Fibroblast of mammary gland (primary cell): ENCODE data around the gene HIPK1.
A peak's percentile ranks its signal among the peaks of the same experiment; 100 is the strongest.
"Not testable (repeated sequence)": the region's sequence is repeated elsewhere in the genome, so short reads cannot be mapped to it uniquely, and the experiment has no call there.

Experiments used
- DNase-seq: peaks from one replicate; pipeline ENCODE4 v3.0.0-alpha.2; 2010; ENCODE audit warnings: low read depth
- H3K4me3 ChIP-seq: 2 replicates; pipeline ENCODE4 v1.5.1; 2011; ENCODE audit warnings: low read depth, mild to moderate bottlenecking, low read length, moderate library complexity; ENCODE audit not compliant: control insufficient read depth
- TF ChIP-seq, protein P1 (sequence below): conservative IDR thresholded peaks from 2 replicates; pipeline ENCODE4 v1.5.1; 2011; ENCODE audit warnings: low read depth, low read length, inconsistent platforms; ENCODE audit not compliant: control insufficient read depth, insufficient read depth

Gene HIPK1

DNA sequence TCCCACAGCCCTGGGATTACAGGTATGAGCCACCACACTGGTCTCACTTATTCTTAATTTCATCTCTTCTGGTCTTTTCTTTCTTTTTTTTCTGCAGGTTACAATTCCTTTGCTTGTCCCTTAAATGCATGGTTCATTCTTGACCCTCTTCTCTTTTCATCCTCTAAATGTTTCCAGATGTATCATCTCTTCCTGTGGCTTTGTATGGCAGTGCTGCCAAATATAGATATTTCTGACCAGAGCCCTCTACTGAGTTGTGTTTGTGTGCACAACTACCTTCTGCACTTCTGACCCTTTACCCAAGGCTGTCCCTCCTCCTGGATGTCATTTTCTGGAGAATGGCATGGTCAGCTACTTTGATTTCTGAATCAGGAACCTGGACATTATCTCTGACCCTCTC, 82.7 kb downstream of the HIPK1 start:
- TF ChIP-seq, protein P1, sequence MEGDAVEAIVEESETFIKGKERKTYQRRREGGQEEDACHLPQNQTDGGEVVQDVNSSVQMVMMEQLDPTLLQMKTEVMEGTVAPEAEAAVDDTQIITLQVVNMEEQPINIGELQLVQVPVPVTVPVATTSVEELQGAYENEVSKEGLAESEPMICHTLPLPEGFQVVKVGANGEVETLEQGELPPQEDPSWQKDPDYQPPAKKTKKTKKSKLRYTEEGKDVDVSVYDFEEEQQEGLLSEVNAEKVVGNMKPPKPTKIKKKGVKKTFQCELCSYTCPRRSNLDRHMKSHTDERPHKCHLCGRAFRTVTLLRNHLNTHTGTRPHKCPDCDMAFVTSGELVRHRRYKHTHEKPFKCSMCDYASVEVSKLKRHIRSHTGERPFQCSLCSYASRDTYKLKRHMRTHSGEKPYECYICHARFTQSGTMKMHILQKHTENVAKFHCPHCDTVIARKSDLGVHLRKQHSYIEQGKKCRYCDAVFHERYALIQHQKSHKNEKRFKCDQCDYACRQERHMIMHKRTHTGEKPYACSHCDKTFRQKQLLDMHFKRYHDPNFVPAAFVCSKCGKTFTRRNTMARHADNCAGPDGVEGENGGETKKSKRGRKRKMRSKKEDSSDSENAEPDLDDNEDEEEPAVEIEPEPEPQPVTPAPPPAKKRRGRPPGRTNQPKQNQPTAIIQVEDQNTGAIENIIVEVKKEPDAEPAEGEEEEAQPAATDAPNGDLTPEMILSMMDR = no peak
- H3K4me3 ChIP-seq = no peak overlapping the region
- DNase-seq = peak; percentile 25

DNA sequence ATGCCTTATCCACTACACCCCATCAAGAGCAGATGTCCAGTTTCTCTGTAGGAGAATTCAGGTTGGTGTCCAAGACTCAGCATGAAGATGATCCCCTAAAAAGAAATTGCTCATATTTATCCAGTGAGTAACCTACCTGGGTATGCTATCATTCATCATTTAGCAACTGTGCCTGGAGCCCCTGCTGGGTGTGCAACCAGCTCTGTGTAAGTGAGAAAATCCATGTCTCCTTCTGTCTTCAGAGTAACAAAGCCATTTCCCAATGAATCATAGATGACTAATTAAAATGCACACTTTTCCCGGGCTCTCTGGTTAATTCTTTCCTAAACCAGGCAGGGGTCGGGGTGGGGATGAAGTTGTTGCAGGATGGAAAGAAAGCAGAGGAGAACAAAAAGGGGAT, 86.0 kb downstream of the HIPK1 start:
- TF ChIP-seq, protein P1 = no peak
- no peak overlapping the region for H3K4me3 ChIP-seq
- peak; percentile 45 for DNase-seq

DNA sequence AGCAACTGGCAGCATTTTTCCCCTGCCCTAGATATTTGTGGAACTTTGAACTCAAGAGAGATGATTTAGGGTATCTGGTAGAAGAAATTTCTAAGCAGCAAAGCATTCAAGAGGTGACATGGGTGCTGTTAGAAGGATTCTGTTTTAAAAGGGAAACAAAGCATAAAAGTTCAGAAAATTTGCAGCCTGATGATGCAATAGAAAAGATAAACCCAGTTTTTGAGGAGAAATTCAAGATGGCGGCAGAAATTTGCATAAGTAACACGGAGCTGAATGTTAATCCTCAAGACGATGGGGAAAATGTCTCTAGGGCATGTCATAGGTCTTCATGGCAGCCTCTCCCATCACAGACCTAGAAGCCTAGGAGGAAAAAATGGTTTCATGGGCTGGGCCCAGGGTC, 90.6 kb downstream of the HIPK1 start:
- DNase-seq, H3K4me3 ChIP-seq: not testable (repeated sequence)

GRCh38 chr1:114021665-114022099, 92.6 kb downstream of the HIPK1 start:
- no peak overlapping the region for H3K4me3 ChIP-seq
- no peak for DNase-seq
- TF ChIP-seq, protein P1 = no peak

DNA sequence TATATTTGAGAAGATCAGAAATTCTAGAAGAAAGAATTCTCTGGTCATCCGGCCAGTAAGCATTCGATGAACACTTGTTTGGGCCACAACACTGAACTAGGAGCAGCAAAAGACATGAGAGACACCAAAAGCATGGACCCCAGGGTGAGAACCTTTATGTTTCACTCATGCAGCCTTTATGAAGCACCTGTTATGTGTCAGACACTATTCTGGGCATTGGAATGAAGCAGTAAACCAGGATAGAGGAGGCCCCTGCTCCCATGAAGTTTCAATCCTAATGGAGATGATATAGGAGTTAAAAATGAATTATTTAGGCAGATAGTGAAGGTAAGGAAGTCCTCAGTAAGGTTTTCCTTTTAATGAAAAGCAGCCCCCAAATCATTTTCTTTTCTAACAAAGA, 93.8 kb downstream of the HIPK1 start:
- DNase-seq = no peak
- no peak overlapping the region for H3K4me3 ChIP-seq
- TF ChIP-seq, protein P1 = no peak

GRCh38 chr1:114023377-114023776, 94.3 kb downstream of the HIPK1 start:
- TF ChIP-seq, protein P1 = no peak
- no peak overlapping the region for H3K4me3 ChIP-seq
- no peak for DNase-seq

DNA sequence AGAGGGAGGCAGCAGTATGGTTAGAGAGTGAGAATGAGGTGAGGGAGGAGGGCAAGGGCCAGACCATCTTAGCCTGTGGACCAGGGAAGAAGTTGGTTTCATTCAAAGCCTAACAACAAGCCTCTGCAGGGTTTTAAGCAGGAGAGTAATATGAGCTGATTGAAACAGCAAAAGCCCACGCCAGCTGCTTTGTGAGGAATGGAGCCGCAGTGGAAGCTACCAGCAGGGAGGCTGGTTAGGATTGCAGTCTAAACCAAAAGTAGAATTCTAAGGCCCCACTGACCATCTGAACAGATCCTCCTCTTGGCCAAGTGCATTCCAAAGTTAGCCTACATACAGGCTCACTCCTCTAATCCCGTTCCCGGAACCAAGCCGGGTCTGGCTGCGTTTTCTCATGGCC, 94.9 kb downstream of the HIPK1 start:
- TF ChIP-seq, protein P1 = no peak
- DNase-seq = peak; percentile 9
- H3K4me3 ChIP-seq = no peak overlapping the region
